Kidney epithelial cell (primary cell): Measurements from ENCODE around the gene ESPNL. TPM values are rescaled to one million over a fixed set of nuclear protein-coding genes. Genes with fewer than 3 reads are reported as not detected.

ENCODE experiments used
- DNase-seq: peaks from one replicate; pipeline ENCODE4 v3.0.0-alpha.2; 2010; ENCODE audit warnings: low read depth
- H3K27me3 ChIP-seq: 2 replicates; pipeline ENCODE4 v1.6.0; 2011; ENCODE audit warnings: low read length; ENCODE audit not compliant: control insufficient read depth, insufficient read depth
- H3K36me3 ChIP-seq: 2 replicates; pipeline ENCODE4 v1.5.1; 2011; ENCODE audit warnings: low read length; ENCODE audit not compliant: control insufficient read depth, insufficient read depth
- H3K4me3 ChIP-seq: 2 replicates; pipeline ENCODE4 v1.5.1; 2011; ENCODE audit warnings: low read depth, mild to moderate bottlenecking, control low read depth, low read length
- total RNA-seq: library from RNA; depleted of rRNA; stranded (reverse); fragments of >200 nt; gene quantifications from 2 replicates; pipeline ENCODE4 v1.2.3, GENCODE V29; 2015
- TF ChIP-seq, protein P1 (sequence below): IDR thresholded peaks from 2 replicates; pipeline ENCODE4 v1.5.1; 2011; ENCODE audit warnings: mild to moderate bottlenecking, moderate library complexity, low read length, control low read depth, inconsistent platforms; ENCODE audit not compliant: insufficient read depth, poor library complexity, severe bottlenecking

The ESPNL gene
- total RNA-seq, 1 donor from 2014 or later = 3.8 TPM

DNA sequence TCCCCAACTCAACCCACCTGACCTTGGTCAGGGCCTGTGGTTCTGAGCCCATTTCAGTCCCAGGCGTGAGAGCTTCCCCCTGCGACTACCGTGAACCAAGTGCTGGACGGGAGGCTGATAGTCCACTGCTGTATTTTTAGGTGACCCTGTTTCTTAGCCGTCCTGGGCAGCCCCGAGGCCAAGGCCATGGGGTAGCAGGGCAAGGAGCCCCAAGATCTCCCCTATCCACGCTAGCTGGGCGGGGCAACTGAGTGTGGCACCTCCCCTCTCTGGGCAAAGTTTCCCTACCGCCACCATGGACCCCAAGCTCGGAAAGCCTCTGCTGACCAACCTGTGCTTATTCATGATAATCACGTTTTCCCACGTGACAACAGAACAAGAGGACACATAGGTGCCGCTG lies 37.7 kb downstream of the ESPNL start:
- TF ChIP-seq, protein P1, sequence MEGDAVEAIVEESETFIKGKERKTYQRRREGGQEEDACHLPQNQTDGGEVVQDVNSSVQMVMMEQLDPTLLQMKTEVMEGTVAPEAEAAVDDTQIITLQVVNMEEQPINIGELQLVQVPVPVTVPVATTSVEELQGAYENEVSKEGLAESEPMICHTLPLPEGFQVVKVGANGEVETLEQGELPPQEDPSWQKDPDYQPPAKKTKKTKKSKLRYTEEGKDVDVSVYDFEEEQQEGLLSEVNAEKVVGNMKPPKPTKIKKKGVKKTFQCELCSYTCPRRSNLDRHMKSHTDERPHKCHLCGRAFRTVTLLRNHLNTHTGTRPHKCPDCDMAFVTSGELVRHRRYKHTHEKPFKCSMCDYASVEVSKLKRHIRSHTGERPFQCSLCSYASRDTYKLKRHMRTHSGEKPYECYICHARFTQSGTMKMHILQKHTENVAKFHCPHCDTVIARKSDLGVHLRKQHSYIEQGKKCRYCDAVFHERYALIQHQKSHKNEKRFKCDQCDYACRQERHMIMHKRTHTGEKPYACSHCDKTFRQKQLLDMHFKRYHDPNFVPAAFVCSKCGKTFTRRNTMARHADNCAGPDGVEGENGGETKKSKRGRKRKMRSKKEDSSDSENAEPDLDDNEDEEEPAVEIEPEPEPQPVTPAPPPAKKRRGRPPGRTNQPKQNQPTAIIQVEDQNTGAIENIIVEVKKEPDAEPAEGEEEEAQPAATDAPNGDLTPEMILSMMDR = no peak
- Histone ChIP-seq H3K27me3 (no peaks in the 10 kb centered on the region), H3K4me3 (no peak overlapping the region), H3K36me3 (no peaks in the 10 kb centered on the region)
- DNase-seq = no peak

DNA sequence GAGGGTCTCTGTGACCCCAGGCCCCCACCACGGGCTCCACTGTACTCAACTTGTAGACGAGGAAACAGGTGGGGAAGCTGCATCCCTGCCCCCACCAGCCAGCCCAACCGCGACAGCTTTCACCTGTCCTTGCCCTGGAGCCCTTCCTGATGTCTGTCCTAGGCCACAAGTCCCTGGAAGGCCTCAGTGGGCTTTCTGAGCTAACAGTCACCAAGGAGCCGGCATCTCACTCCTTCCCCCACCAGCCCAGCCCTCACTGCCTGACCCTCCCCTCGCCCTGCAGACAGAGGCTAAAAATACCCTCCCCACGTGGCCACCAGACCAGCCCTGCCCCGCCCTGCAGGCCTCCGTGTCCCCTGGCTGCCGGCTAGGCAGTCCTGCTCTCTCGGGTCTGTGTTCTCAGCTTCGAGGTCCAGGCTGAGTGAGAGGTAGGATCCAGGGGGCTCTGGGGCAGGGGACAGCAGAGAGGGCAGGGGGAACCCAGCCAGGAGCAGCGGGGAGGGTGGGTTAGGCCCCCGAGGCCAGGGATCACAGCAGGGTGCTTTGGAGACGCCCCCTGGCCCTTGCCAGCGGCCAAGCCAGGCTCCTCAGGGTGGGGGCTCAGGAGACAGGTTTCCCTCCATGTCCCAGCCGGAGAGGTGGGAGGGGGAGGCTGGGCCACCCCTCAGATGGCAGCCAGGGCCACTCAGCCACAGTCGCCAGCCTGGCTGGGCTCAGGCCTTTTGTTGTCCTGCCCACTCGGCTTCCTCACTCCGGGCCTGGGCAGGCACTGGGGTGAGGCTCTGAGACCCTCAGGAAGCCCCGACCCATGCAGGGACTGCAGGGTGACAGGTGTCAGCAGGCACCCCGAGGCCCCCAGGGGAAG lies 38.4 kb downstream of the ESPNL start, which contains the start of gene KLHL30:
Gene KLHL30 (plus strand): TSS at position 338 of the 865 bp plus-strand sequence. CDS start 2,087 bp downstream, outside the sequence.
- H3K36me3 ChIP-seq = no peaks in the 10 kb centered on the region
- no peak within 1 kb of the TSS for H3K4me3 ChIP-seq
- no peaks in the 10 kb centered on the region for H3K27me3 ChIP-seq
- no peak for DNase-seq
- TF ChIP-seq, protein P1 = no peak

DNA sequence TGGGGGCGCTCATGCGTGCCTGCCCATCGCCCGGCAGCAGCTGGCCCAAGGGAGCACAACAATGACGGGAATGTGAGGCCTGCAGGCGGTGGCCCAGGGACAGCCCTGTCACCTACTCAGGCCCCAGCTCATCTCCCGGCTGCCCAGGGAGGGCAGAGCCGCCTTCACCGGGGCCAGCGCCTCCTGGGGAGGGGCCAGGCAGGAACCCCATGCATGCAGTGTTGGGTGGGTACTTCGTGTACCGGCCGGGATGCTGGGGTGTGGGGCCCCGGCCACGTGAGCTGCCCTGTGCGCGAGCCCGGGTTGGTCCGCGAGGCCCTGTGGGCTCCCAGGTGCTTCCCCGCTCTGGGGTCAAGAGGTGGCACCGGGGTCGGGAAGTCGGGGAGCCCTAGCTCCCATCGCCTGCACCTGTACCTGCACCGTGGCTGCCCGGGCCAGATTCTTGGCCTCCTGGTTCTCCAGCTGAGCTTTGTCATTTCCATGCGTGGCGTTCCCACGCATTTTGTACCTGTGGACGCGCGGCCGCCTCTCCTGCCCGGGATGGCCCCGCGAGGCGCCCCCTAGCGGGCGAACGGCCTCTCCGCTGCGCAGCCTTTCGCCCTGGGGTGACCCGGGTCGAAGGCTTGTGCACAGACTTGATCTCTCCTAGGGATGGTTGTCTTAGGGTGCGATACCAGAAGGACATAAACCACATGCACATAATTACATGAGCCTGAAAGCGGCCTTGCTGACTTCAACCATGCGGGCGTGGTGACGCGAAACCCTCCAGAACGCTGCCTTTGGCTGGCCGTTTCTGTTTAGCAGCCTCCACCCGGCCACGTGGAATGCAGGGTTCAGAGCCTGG lies 39.3 kb downstream of the ESPNL start:
- H3K36me3 ChIP-seq = no peaks in the 10 kb centered on the region
- DNase-seq = no peak

DNA sequence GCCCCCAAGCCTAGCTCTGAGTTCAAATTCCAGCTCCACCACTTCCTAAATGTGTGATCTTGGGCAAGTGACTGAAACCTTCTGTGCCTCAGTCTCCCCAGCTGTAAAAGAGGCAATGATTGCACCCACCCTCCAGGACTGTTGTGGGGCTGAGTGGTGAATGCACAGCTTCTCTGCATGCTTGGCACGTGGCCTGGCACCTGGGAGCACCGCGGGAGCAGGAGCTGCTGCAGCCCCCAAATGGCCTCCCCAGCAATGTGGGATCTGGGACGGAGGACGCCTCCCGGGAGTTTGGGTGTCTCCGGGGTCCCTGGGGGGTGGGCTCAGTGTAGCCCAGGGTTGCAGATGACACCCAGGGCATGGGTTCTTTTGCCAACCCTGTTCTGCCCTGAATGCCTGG lies 39.9 kb downstream of the ESPNL start:
- TF ChIP-seq, protein P1 = no peak
- Histone ChIP-seq H3K27me3 (no peaks in the 10 kb centered on the region), H3K36me3 (no peaks in the 10 kb centered on the region), H3K4me3 (no peak overlapping the region)
- DNase-seq = no peak

More for the DNA sequence above, 39.3 kb downstream of the ESPNL start:
- H3K27me3 ChIP-seq = no peaks in the 10 kb centered on the region
- TF ChIP-seq, protein P1 = peak; percentile 49
- H3K4me3 ChIP-seq = no peak overlapping the region

DNA sequence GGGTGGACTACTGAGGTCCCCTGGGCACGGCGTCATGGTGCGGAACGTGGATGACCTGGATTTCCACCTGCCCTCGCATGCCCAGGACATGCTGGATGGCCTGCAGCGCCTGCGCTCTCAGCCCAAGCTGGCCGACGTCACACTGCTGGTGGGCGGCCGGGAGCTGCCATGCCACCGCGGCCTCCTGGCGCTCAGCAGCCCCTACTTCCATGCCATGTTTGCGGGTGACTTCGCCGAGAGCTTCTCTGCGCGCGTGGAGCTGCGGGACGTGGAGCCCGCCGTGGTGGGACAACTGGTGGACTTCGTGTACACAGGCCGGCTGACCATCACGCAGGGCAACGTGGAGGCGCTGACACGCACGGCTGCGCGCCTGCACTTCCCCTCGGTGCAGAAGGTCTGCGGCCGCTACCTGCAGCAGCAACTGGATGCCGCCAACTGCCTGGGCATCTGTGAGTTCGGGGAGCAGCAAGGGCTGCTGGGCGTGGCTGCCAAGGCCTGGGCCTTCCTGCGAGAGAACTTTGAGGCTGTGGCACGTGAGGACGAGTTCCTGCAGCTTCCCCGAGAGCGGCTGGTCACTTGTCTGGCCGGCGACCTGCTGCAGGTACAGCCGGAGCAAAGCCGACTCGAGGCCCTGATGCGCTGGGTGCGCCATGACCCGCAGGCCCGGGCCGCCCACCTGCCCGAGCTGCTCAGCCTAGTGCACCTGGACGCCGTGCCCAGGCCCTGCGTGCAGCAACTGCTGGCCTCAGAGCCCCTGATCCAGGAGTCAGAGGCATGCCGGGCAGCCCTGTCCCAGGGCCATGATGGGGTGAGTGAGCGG lies 40.8 kb downstream of the ESPNL start:
- no peaks in the 10 kb centered on the region for H3K27me3 ChIP-seq
- H3K4me3 ChIP-seq = no peak overlapping the region
- DNase-seq = no peak
- TF ChIP-seq, protein P1 = no peak
- H3K36me3 ChIP-seq = no peaks in the 10 kb centered on the region
